Measurements from ENCODE around the gene TM9SF4.
"Not testable (repeated sequence)": the region's sequence is repeated elsewhere in the genome, so short reads cannot be mapped to it uniquely, and the experiment has no call there.

Gene TM9SF4

DNA sequence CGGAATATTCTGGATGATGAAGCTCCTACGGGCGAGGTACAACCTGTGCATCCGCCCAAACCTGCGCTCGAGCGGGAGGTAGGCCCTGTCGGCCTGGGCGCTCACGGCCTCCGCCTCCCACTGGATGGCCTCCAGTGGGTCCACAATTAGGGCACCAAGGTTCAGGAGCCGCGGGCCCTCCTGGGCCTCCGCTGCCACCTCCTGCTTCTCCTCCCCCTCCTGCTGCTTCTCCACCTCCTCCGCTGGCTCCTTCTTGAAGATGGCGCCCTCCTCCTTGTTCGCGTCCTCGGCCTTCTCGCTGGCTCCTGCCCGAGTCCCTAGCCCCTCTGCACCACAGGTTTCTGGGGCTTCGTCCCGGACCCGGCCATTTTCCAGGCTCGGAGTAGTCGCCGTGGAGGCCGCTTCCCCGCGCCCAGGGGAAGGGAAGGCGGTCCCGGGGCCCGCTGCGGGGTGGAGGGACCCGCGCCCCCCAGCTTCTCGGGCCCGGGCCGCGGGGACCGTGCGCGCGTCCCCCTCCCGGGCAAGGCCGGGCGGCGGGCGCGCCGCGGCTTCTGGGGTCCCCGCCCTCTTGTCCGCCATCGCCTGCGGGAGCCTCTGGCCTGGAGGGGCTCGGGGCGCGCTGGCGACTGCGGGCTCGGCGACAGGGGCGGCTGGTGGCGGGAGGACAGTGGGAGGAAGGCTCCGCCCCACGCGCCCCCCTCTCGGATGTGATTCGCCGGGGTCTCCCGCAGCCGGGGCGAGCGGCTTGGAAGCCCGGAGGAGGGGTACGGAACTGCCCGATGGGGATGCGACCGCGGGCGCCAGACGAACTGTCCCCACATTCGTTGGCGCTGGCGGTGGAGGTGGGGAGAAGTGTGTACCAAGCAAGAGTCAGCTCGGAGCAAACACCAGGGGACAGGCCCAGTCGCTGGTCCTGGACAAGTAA lies 80.4 kb downstream of the TM9SF4 start:
- DNase-seq (ENCODE audit: low read depth, low spot score) = no peak

DNA sequence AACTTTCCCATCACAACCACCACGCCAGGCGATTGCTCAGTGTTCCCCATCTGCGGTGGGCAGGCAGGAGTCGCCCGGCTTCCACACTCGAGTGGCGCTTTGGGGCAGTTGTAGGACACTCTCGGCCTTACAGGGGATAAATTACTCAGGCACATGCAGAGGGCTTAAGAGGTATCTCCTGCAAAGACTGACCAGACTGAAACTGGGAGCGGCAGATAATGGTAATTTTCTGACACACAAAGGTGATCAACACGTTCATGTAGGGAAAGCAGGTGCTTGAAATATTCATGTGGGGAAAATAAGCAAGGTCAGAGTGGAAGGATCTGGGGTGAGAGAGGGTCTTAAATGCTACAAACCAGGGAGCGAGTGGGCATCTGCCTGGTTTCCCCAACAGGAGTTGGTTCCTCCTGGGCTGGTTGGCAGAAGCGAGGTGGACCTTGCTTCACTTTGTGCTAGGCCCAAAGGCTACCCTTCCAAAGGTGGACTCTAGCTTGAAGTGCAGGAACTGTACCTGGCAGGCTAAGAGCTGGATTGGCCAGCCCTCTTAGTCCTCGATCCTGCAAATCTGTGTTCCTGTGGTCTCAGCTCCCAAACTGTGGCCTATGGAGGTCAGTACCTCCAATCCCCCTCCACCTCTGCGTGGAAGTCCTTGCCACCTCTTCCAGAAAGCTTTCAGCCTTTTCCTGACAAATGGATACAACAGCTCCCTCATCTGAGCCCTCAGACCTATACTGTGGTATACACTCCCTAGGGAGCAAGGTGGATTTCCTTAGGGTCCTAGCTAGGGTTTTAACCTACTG lies 81.3 kb downstream of the TM9SF4 start:
- no peak for DNase-seq (ENCODE audit: low read depth, low spot score)

DNA sequence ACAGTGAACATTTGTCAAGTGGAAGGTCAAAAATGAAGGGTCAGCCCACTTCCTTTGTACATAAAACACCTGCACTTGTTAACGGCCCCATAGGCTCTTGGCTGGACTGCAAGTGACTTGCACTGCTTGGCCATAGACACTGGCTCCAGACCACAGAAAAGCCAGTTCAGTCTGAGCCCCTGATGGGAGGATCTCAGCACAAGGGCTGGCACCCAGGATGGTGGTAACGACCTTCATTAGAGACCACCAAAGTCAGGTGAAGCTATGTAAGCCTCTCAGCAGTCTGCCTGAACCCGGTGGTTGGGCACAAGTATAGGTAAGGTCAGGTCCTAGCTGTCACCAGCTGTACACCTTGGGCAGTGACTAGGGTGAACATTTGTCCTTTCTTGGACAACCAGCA lies 81.9 kb downstream of the TM9SF4 start:
- DNase-seq (ENCODE audit: low read depth, low spot score) = no peak

DNA sequence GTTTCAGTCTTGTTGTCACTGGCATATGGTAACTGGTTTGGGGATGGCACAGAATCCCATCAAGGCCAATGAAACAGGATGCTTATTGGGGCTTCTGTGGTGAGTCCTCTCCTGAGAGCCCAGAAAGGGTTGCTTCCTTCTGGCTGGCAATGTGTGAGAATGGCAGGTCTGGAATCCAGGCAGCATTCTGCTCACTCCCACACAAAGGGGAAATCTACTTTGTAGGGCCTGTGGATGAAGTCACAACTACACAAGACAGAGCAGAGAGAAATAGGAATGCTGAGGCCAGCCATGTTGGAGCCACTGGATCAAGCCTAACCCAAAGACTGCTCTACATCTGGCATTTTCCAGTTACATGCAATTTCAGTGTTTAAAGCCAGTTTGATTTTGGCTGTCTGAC lies 82.4 kb downstream of the TM9SF4 start:
- DNase-seq (ENCODE audit: low read depth, low spot score) = no peak

DNA sequence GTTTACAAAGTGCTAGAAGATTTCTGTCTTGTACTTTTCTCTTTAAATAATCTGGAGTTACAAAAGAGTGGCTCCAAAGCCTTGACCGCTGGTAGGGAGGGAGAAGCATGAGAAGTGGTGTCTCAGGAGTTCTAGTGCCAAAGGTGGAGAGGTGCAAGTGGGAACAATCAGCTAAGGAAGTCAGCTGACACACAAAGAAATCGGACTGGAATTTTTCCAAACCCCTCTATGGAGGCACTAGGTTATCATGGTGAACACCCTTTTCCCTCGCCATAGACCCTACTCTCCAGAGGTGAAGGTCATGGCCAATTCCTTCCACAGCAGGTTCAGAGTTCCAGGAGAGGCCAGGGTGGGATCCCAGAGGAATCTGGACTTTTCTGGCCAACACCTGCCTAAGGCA lies 83.2 kb downstream of the TM9SF4 start:
- no peak for DNase-seq (ENCODE audit: low read depth, low spot score)

DNA sequence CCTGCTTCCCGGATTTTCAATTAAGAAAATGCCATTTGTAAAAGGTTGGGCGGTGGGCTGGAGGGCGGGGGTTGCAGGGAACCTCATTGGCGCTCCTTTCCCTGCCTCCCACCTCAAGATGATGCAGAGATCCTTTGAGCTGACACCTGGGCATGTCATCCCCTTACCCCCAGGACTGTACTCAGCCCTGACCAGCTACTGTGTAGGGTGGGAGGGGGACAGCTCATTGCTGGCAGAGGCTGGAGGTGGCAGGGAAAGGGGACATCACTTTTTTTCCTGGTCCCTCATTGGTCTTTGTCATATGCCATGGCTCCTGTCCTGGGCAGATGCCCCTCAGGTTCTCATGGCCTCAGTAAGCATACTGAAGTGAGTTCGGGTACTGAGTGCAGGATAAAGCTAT lies 83.8 kb downstream of the TM9SF4 start:
- DNase-seq (ENCODE audit: low read depth, low spot score) = not testable (repeated sequence)

DNA sequence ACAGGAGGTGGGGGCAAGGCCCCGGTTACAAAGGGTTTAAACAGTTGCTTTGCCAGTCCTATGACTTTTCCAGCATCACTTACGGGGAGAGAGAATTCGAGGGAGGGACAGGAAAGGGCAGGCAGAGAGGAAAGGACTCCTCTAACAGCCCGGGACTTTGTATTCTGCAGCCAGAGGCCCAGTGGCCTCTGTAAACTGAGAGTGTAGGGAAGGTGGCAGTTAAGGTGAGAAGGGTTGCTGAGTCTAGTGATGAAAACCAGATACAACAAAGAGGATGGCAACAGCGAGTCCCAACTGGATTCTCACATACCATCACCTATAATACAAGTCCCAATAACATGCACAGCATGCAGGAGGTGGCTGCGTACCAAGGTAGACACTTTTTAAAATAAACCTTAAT lies 84.5 kb downstream of the TM9SF4 start:
- DNase-seq (ENCODE audit: low read depth, low spot score) = no peak

DNA sequence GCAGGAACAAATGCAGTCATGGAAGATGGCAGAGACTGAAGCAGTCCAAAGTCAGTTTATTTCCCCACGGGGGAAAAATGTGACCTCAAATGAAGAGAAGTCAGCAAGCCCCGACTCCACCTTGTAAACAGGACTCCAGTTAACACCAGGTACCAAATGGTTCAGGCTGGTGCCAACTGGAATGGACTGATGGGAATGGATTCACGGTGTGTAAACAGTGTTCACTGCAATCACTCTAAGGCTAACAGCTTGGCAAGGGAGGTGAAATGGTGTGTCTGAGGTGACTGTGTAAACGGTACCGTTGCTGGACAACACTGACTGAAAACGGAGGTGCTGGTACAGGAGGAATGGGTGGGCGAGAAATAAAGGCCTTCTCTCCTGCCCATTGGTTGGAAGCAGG lies 86.1 kb downstream of the TM9SF4 start:
- no peak for DNase-seq (ENCODE audit: low read depth, low spot score)

DNA sequence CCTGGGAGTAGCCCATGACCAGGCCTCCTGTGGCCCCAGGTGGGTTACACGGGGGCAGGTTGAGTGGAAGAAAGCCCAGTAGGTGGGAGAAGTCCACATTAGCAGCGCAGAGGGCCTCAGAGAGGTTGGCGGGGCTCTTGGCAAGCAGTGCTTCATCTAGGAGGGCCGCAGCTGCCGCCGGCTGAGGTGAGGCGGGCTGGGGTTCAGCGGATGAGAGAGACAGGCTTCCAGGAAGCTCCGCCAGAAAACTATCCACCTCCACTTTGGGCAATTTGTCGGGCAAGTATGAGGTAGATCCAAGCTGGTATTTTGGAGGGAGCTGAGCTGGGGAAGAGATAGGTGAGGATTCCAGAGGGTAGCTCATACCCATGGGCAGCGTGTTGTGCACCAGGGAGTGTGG lies 87.1 kb downstream of the TM9SF4 start:
- not testable (repeated sequence) for DNase-seq (ENCODE audit: low read depth, low spot score)

DNA sequence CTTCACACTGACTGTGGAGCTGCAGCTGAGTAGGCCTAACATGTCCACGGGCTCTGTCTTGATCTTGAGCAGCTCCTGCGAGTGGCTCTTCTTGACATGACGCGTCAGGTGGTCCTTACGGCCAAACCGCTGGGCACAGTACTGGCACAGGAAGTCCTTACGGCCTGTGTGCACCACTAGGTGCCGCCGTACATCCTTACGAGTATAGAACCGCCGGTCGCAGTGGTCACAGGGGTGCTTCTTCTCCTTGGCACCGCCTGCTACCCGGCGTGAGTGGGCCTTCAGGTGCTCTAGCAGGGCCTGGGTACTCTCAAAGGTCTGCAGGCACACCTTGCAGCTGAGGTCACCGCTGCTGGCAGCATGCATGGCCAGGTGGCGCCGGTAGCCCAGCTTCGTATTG lies 87.6 kb downstream of the TM9SF4 start:
- DNase-seq (ENCODE audit: low read depth, low spot score) = not testable (repeated sequence)

DNA sequence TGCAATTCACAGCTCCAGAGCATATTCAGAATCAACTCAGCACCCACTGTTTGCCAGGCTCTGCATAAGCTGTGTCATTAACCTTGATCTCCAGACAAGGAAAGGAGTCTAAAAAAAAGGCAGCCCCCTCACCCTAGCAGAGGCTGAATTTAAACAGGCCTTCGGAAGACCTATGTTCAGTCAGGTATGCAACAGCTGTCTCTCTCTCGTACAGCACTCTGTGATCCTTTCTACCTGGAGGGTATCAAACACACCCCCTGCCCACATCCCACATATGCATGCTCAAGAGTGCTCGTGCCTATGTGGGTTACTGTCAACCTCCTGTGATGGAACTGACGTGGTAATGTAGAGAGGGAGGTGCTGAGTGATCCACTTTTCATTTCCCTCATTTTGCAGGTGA lies 89.5 kb downstream of the TM9SF4 start:
- DNase-seq (ENCODE audit: low read depth, low spot score) = no peak

DNA sequence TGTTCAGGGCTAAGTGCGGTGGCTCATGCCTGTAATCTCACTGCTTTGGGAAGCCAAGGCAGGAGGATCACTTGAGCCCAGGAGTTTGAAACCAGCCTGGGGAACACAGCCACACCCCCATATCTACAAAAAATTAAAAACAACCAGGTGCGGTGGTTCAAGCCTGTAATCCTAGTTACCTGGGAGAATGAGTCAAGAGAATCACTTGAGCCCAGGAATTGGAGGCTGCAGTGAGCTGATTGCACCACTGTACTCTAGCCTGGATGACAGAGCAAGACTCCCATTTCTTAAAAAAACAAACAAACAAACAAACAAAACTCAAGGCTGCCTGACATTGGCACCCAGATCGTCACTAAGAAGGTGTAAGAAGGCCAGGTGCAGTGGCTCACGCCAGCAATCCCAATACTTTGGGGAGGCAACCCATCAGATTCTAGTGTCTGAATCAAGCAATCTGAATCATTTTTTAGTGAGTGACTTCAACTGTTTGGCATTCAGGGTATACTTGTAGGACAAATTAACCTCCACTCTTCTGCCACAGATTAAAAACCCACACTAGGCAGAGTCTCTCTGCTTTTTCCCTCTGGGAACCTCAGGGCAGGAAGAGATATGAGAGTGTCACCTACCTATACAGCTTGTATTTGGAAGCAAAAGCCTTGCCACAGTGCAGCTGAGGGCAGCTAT lies 91.9 kb downstream of the TM9SF4 start:
- no peak for DNase-seq (ENCODE audit: low read depth, low spot score)

DNA sequence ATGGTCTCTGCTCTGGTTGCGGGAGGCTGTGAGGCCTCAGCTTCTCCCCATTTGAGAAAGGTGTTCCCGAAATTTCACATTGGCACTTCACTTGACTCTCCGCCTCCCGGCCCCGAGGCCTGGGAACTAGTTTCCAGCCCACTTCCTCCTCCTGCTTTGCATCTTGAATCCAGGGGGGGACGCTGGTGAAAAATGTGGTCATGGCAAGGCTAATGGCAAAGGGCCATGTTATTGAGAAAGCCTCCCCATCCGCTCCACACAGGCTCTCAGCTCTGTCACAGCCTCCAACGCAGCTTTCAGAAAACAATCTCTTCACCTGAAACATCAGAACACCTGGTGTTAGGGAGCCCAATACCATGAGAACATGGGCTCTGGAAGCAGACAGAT lies 92.5 kb downstream of the TM9SF4 start:
- no peak for DNase-seq (ENCODE audit: low read depth, low spot score)

DNA sequence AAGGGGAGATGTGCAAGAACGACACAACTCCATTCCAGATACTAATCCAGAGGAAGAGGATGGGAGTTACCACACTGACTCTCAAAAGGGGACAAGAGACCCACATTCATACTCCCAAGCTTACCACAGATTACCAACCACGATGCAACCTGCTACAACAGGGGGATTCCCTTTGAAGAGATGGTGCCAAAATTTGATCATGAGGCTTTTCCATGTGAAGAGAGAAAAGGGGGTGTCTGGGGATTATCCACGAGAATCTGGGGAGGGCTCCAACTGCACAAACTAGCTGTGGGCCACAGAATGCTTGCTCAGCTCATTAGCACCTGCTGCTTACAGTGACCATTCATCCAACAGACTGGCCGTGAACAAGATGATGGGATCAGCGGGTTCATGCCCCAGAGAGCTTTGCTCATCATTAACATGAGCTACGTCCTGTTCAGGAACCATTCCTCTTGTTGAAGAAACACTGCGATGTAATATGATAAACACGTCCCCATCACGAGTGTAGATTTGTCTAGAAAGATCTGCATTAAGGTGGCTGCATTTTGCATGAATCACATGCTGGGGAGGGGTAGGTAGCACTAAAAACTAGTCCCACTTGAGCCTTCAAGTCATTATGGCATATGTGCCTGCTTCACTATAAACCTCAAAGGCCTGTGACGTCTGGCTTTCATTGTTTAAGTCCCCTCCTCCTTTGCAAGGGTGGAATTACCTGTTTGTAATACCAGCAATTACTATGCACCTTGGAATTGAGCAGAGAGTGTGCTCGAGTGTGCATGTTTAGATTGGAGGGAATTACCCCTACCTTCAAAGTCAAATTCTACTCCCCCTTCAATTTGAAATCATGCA lies 94.1 kb downstream of the TM9SF4 start:
- DNase-seq (ENCODE audit: low read depth, low spot score) = no peak

DNA sequence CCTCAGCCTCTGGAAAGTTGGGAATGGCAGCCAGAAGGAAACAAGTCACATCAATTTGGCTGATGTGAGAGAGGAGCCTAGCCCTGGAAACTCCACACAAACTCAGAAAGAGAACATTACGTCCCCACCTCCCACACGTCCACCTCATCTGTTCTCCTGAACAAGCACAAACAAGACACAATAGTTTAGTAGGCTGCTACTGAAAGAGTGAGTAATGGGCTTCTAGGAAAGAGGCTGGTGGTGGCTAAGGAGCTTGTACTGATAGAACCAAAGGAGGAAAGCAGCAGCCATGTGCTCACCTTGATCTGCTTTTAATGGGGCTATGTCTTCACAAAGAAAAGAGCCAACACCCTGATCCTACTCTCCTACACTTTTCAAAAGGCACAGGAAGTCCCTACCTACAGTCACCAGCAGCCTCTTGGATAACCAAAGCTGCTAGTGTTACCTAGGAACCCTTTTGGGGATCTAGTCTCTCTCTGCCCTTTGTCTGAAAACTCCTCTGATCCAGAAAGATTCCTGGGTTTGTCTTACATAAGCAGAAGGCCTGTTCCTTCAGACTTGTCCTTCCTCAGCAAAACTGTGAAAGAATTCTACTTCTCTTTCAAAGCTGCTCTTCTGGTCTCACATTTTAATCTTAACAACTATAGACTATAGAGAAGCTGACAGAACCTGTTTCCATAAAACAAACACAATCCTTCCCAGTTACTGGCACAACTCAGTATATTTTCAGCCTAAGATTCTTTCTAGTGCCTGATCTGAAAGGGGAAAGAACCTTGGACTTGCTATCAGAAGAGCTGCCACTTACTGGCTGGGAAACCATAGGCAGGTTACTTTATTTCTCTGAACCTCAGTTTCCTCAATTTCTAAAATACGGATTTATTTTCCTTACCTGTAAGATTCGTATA lies 94.9 kb downstream of the TM9SF4 start:
- DNase-seq (ENCODE audit: low read depth, low spot score) = no peak

DNA sequence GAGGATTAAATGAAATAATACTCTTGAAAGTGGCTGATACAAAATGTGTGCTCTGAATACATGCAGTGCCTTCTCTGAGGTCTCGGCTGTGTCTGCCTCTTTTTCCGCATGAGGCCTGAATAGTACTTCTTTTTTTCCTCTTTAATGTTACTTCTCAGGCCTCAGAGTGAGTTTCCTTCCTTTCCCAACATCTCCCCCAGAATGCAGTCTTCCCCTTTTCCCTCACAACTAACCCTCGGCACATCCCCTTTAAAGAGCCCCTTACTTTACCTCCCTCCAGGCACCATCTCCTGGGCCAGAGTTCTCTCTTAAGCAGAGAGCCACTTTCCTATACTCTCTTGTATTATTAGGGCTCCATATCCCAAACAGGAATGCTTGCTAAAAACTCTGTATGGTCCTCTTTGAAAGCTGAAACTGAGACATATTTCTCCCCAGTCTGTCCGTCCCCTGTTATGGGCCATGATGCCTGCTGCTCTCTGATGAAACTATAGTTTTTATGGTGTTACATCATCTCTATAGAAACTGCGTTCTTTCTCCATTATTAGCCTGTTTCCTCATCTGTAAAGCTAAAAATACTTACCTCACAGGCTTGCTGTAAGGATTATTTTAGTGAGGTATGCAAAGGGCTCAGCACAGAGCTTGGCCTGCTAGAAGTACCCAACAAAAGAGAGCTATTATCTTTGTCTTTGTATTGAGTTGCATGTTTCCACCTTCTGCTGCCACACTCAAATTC lies 95.8 kb downstream of the TM9SF4 start:
- DNase-seq (ENCODE audit: low read depth, low spot score) = no peak

DNA sequence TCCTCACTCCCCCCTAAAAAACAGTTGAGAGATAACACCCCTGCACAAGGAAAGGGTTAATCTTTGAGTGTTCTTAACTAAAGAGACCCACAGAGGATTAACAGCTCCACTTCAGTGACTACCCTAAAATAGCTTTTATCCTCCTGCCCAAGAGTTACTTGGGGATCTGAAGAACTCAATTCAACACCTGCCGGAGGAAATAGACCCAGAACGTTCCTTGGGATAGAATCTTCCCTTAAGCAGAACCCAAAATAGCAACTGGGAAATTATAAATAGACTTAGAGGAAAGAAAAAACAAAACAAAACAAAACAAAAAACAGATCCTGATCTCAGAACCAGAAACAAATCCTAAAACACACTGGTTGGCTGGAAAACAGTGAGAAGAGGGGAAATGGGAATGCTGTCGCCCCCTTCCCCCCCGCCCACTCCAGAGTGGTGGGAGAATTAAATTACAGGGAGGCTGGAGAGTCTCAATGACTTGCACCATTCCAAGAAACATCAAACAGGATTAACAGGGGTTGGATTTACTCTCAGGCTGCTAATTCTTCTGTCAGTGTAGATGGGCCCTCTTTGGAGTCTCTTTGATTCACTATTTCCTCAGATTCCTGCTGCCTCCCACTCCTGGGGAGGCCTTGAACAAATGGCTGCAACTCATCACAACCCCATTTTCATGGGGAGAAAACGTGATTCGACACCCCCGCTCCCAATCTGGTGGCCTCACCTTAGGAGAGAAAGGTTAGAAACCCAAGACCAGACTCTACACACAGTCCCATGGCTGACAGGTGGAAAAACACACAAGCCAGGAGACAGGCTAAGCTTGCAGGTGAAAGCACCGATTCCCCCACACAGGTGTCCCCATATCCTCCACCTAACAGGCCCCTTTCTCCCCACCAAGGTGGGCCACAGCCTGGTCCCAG lies 96.6 kb downstream of the TM9SF4 start:
- no peak for DNase-seq (ENCODE audit: low read depth, low spot score)

DNA sequence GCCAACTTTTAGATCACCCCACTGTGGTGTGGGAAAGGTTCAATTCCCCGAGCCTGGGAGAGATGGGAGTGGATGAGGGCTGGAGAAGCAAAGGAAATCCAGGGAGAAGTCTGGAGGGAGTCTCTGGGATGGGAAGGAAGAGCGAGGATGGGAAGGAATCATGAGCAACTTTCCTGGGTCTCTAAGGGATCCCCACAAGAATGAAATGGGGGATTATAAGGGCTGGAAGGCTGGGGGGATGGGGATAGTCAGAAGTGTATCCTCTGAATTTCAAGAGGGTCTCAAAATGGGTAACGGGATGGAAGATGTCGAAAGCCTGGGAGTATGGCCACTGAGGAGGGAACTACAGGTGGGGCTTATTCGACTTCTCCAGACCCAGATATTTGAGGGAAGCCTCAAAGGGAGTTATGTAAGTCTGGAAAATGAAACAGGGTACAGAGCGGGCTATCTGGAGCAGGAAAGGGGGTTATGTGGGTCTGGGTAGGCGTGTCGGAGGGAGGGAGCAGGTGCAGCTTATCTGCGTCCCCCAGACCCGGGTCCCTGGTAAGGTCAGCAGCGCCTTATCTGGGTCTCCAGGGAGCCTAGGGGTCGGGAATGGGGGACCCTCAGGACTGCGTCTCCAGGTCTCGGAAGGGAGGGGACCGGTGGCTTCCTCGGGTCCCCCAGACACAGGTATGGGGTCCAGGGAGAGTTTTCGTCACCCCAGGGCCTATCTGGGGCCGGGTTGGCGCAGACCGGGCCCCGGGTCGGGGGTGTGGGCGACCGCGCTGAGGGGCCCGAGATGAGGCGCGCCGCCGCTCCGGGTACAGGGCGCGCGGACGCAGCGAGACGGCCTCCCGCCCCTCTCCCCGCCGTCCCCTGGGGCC lies 97.5 kb downstream of the TM9SF4 start:
- DNase-seq (ENCODE audit: low read depth, low spot score) = no peak

Measured in iPS DF 19.7 (cell line).